ENCODE measurements around the gene ENOX1. TPM values are rescaled to one million over a fixed set of nuclear protein-coding genes. Genes with fewer than 3 reads are reported as not detected.

The ENOX1 gene
- total and polyA plus RNA-seq, 9 of the 15 experiments (the other 6 are each of a cell fraction or from before 2014, with no cell fraction given): not detected

GRCh38 chr13:43543331-43543730 is 243.4 kb downstream of the ENOX1 start:
- Histone ChIP-seq H3K9ac (ENCODE audit: insufficient read depth in 1 of 2, low read depth in 2 of 2, low read length in 2 of 2) (no peak overlapping the region), H3K27me3 (ENCODE audit: control insufficient read depth in 2 of 2, insufficient read depth in 2 of 2, low read length in 2 of 2) (no peaks in the 10 kb centered on the region), H3K36me3 (ENCODE audit: control insufficient read depth, insufficient read depth, low read length) (no peaks in the 10 kb centered on the region), H3K9me1 (ENCODE audit: control insufficient read depth, insufficient read depth, low read length) (no peaks in the 10 kb centered on the region), H3K27ac (ENCODE audit: extremely low read depth, low read depth, low read length) (no peak overlapping the region), H4K20me1 (replicated peaks; ENCODE audit: control insufficient read depth, insufficient read depth, low read length) (no peaks in the 10 kb centered on the region), H2AFZ (ENCODE audit: low read depth, low read length) (no peak overlapping the region), H3K9me3 (replicated peaks; ENCODE audit: control insufficient read depth, insufficient read depth, low read depth, low read length) (no peaks in the 10 kb centered on the region), H3K79me2 (ENCODE audit: control insufficient read depth, insufficient read depth, low read length) (no peaks in the 10 kb centered on the region), H3K4me2 (ENCODE audit: insufficient read depth, low read length) (no peak overlapping the region), H3K4me1 (replicated peaks in 1 of 2; ENCODE audit: control insufficient read depth in 2 of 2, insufficient read depth in 2 of 2, low read length in 2 of 2) (no peaks in the 10 kb centered on the region), H3K4me3 (no peak overlapping the region)
- ChIA-PET CTCF (ENCODE audit: low intra/inter-chr PET ratio) (no interaction called here), POLR2A (interaction anchor here (0.9 kb wide), 1 partner anchor 19 kb away, joined by 3 read pairs; no protein-coding TSS in a partner anchor)
- FAIRE-seq (no peak), ATAC-seq (no peak), DNase-seq (ENCODE audit: extremely low read depth in 1 of 4, low spot score in 3 of 4) (no peak)
- in situ Hi-C loops (cut with MboI): no loop called here
- TF ChIP-seq ZNF316 (IDR thresholded peaks at IDR 0.05) (no peak), ZNF384 (IDR thresholded peaks at IDR 0.05; ENCODE audit: low read depth, low read length) (no peak), SLC30A9 (CRISPR knock-in tag; IDR thresholded peaks at IDR 0.05) (no peak), ZNF408 (CRISPR knock-in tag; IDR thresholded peaks at IDR 0.05; ENCODE audit: low read depth) (no peak), LCOR (CRISPR knock-in tag; IDR thresholded peaks at IDR 0.05) (no peak)
- no TSS peak for BruUV-seq (replicated peaks)
- intact Hi-C loops (cut with micrococcal nuclease): no loop called here
- 0% methylated on average over 2 of the region's 2 CpGs for WGBS (ENCODE audit: insufficient coverage, low coverage, missing lambda C conversion rate)

GRCh38 chr13:43537124-43537523 is 249.6 kb downstream of the ENOX1 start:
- no peak overlapping the region for H3K27ac ChIP-seq (ENCODE audit: extremely low read depth, low read depth, low read length)
- no peaks in the 10 kb centered on the region for H3K79me2 ChIP-seq (ENCODE audit: control insufficient read depth, insufficient read depth, low read length)
- no peak for ATAC-seq
- H3K4me3 ChIP-seq: no peak overlapping the region
- 0% methylated on average over 2 of the region's 2 CpGs for WGBS (ENCODE audit: insufficient coverage, low coverage, missing lambda C conversion rate)
- DNase-seq (ENCODE audit: extremely low read depth in 1 of 4, low spot score in 3 of 4): no peak
- no peaks in the 10 kb centered on the region for H4K20me1 ChIP-seq (replicated peaks; ENCODE audit: control insufficient read depth, insufficient read depth, low read length)
- H3K36me3 ChIP-seq (ENCODE audit: control insufficient read depth, insufficient read depth, low read length): no peaks in the 10 kb centered on the region
- no peak overlapping the region for H3K4me2 ChIP-seq (ENCODE audit: insufficient read depth, low read length)
- intact Hi-C loops (cut with micrococcal nuclease): no loop called here
- H3K9me3 ChIP-seq (replicated peaks; ENCODE audit: control insufficient read depth, insufficient read depth, low read depth, low read length): no peaks in the 10 kb centered on the region
- H3K27me3 ChIP-seq (ENCODE audit: control insufficient read depth in 2 of 2, insufficient read depth in 2 of 2, low read length in 2 of 2): no peaks in the 10 kb centered on the region
- no peaks in the 10 kb centered on the region for H3K9me1 ChIP-seq (ENCODE audit: control insufficient read depth, insufficient read depth, low read length)
- BruUV-seq (replicated peaks): no TSS peak
- H3K9ac ChIP-seq (ENCODE audit: insufficient read depth in 1 of 2, low read depth in 2 of 2, low read length in 2 of 2): no peak overlapping the region
- no peak overlapping the region for H2AFZ ChIP-seq (ENCODE audit: low read depth, low read length)
- no peak for FAIRE-seq
- ChIA-PET POLR2A (no interaction called here), CTCF (ENCODE audit: low intra/inter-chr PET ratio) (no interaction called here)
- no peak for TF ChIP-seq ZFPM2 (CRISPR knock-in tag; IDR thresholded peaks at IDR 0.05)
- no peak for TF ChIP-seq KAT7 (CRISPR knock-in tag; IDR thresholded peaks at IDR 0.05; ENCODE audit: borderline replicate concordance)
- TF ChIP-seq, protein P1, sequence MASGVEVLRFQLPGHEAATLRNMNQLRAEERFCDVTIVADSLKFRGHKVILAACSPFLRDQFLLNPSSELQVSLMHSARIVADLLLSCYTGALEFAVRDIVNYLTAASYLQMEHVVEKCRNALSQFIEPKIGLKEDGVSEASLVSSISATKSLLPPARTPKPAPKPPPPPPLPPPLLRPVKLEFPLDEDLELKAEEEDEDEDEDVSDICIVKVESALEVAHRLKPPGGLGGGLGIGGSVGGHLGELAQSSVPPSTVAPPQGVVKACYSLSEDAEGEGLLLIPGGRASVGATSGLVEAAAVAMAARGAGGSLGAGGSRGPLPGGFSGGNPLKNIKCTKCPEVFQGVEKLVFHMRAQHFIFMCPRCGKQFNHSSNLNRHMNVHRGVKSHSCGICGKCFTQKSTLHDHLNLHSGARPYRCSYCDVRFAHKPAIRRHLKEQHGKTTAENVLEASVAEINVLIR (CRISPR knock-in tag; IDR thresholded peaks at IDR 0.05): no peak
- TF ChIP-seq, protein P2, sequence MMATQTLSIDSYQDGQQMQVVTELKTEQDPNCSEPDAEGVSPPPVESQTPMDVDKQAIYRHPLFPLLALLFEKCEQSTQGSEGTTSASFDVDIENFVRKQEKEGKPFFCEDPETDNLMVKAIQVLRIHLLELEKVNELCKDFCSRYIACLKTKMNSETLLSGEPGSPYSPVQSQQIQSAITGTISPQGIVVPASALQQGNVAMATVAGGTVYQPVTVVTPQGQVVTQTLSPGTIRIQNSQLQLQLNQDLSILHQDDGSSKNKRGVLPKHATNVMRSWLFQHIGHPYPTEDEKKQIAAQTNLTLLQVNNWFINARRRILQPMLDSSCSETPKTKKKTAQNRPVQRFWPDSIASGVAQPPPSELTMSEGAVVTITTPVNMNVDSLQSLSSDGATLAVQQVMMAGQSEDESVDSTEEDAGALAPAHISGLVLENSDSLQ (IDR thresholded peaks at IDR 0.05): no peak
- no peak for TF ChIP-seq ZNF143 (CRISPR knock-in tag; IDR thresholded peaks at IDR 0.05)
- no peak for TF ChIP-seq ZNF589 (CRISPR knock-in tag; IDR thresholded peaks at IDR 0.05; ENCODE audit: low read depth)
- TF ChIP-seq GABPB2 (CRISPR knock-in tag; conservative IDR thresholded peaks at IDR 0.05): no peak
- no peak for TF ChIP-seq L3MBTL2 (IDR thresholded peaks at IDR 0.05)
- no peak for TF ChIP-seq TSC22D4 (tag; IDR thresholded peaks at IDR 0.05)
- no peaks in the 10 kb centered on the region for H3K4me1 ChIP-seq (replicated peaks in 1 of 2; ENCODE audit: control insufficient read depth in 2 of 2, insufficient read depth in 2 of 2, low read length in 2 of 2)
- in situ Hi-C loops (cut with MboI): no loop called here
